HG03025 (cell line): Measurements from ENCODE around the gene COL18A1.
"Not testable (repeated sequence)": the region's sequence is repeated elsewhere in the genome, so short reads cannot be mapped to it uniquely, and the experiment has no call there.

Experiments
- ATAC-seq: cut with Tn5 transposase; IDR thresholded peaks from one replicate; pipeline ENCODE4 v1.9.1; 2021; ENCODE audit warnings: mild to moderate bottlenecking, moderate library complexity; ENCODE audit not compliant: unreplicated experiment, low FRiP score

COL18A1 gene

DNA sequence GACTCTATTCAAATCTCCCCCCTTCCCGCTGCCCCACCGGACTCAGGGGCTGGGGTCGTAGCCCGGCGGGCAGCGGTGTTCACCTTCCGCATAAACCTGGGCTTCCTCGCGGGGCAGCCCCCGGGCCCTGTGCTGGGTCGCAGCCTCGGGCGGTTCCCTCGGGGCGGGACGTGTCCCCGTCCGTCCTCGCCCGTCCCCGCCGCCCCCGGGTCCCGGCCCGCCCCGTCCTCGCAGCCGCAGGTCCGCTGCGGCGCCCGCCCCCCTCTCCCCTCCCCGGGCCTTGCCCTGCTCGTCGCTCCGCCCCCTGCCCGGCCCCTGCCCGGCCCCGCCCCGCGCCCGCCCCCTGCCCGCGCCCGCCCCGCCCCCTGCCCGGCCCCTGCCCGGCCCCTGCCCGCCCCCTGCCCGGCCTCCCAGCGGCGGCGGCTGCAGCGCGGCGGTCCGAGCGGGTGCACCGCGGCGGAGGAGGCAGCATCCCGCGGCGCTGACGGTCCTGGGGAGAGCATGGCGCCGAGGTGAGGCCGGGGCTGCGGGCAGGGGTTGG lies at the start of gene COL18A1:
TSS of gene COL18A1 (plus strand) at position 436 of the 541 bp plus-strand sequence. CDS start at position 502, 66 bp downstream.
- ATAC-seq = no peak

DNA sequence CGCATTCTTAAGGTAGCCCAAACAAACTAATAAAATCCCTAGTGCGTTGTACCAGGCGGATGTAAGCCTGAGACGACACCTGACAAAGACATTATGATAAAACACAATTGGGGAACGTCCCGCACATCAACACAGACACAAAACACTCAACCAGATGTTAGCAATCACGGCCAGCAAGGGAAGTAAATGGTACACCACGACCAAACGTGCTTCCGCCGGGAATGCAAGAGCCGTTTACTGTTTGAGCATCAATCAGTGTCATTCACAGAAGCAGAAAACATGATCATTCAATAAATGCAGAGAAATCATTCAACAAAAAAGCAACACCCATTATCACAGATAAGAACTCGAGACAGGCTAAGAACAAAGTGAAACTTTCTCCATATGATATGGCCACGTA lies 49.4 kb upstream of the COL18A1 start:
- no peak for ATAC-seq

DNA sequence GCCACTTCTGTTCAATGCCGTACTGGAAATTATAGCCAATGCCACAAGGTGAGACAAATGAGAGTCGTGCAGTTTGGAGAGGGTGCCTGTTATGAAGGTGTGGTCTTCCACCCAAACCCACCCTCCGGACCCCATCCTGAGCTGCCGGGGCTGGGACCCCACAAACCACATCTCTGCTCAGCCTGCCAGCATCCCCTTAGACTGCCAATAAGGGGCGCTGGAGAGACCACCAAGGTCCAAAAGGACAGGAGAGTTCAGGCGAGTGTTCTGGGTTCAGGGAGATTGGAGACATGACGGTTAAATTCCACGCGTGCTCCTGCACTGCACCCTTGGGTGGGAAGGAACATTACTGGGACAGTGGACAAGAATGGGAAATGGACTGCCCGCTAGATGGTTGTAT lies 48.7 kb upstream of the COL18A1 start:
- no peak for ATAC-seq

DNA sequence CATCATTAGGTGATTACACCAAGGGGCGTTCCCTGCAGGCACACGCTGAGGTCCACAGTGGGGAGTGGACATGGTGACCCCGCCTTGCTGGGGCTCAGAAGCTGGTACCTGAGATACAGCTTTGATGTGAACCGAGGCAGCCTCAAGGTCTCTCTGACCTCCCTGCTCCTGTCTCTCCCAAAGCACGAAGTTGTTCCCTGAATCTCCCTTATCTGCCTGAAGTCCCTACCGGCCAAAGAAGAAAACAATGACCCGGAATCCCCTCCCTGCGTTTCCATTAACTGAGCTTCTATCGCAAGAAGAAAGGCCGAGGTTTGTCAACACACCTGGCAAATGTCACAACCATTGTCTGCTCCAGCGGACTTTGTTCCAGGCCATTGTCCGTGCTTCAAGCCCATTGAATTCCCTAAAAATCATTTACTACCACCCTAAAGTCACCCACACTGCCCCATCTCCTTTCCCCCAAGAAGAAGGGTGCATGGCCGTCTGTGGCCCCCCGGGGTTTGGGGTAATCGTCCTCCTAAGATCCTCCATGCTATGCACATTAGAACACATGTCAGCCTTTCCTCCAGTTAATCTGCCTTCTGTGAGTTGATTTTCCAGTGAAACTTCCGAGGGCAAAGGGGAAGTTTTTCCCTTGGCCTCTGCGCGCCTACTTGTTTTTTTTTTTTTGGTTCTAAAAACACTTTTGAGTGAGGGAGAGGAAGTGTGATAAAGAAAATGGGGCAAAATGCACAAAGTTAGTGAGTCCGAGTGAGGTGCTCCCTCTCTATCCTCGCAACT lies 48.1 kb upstream of the COL18A1 start:
- ATAC-seq = no peak

DNA sequence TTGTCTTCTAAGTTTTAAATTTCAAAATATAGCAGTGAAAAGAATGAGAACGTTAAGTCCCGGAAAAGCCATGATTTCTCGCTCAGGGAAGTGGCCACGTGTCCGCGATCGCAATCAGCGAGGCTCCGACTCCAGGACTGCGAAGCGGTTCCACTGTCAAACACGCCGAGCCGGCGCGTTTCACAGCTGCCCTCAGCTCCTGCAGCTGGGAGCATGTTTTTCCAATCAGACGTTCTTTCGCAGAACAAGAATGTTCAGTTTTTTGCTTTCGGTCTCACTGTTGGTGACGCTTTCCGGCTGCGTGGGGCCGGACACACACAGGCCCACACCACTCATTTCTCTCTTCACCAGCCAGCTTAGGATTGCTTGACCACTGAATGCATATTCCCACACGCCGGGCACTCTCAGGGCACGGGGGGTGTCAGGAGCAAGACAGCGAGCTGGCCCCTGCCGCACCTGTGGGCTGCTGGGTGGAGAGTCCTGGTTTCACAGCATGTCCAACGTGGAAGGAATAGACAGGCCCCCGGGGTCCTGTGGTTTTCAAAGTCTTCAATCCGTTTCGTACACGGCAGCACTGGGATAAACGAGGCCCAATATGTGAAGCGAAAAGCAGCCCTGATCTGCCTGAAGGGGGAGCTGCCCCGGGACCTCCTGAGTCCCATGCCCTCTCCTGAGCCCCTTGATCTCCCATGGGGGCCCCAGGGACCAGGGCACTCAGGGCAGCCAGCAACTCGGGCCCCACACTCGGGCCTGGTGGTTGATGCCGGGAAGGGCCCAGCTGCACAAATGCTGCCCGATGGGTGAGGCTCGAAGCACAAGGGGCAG lies 47.3 kb upstream of the COL18A1 start:
- ATAC-seq = no peak

DNA sequence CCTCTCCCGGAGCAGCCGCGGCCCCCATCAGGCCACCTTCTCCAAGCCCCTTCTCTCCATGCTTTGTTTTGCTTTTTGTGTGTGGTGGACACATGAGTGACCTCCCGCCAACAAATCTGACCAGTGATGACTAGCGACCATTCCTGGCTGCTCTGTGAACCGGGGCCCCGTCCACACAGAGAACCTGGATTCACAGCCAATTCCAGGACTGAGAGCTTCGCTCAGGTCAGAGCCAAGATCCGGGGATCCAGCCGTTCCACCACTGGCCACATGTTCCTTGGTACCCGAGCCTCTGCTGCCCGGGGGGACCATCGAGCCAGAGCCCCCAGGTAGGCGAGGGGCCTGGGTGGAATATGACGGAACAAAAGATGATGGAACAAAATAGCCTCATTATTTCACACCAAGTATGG lies 46.7 kb upstream of the COL18A1 start:
- no peak for ATAC-seq

DNA sequence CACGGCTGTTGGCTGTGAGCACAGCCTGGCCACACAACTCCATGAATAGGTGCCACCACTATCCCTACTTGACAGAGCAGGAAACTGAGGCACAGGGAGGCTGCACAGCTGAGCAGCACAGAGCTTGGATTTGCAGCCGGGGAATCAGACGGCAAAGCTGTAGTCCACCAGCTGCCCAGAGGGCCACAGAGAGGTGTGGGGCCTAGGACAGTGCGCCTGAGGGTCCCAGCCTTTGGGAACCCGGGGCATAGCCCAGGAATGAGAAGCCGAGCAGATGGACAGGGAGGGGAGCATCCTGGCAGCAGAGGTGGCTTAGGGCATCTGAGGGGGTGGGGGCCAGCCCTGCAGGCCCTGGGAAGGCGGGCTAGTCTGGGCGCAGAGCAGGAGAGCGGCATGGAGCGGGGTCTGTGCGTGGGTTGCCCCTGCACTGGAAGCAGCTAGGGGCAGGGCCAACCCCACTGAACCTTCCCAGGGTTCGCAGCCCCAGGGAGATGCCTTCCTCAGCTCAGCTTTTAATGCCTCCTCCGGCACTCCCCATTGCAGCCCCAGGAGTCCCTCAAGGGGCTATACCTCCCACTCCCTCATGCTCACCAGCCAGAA lies 46.2 kb upstream of the COL18A1 start:
- no peak for ATAC-seq

DNA sequence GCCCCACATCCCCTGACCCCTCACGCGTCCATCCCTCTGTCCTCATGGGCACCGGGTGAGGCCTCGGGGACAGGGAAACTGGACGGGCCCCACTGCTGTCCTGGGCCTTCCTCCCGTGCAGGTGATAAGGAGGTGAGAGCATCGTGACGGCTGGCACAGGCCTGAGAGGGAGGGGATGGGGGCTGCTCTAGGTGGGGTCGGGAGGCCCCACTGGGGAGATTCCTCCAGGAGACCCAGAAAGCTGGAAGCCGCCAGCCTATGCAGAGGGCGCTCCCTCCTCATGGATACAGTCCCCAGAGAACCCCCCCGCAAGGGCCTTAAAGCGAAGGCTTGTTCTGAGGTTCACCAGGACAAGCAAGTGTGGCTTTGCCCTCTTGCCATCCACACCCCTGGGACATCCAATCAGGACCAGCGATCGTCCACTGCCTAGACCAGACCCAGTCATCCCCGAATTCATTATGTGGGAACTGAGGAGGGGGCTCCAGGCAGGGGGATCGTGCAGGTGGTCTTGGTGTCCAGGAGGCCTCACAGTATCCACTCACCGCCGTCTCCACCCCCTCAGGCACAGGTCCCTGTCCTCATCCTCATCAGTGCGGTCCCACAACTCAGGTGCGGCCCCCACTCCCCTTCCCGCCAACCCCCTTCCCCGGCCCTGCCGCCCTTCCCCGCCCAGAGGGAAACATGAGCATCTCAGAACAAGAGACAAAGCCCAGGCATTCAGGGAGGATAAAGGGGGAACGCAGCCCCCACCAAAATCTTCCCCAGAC lies 45.3 kb upstream of the COL18A1 start:
- ATAC-seq = no peak

DNA sequence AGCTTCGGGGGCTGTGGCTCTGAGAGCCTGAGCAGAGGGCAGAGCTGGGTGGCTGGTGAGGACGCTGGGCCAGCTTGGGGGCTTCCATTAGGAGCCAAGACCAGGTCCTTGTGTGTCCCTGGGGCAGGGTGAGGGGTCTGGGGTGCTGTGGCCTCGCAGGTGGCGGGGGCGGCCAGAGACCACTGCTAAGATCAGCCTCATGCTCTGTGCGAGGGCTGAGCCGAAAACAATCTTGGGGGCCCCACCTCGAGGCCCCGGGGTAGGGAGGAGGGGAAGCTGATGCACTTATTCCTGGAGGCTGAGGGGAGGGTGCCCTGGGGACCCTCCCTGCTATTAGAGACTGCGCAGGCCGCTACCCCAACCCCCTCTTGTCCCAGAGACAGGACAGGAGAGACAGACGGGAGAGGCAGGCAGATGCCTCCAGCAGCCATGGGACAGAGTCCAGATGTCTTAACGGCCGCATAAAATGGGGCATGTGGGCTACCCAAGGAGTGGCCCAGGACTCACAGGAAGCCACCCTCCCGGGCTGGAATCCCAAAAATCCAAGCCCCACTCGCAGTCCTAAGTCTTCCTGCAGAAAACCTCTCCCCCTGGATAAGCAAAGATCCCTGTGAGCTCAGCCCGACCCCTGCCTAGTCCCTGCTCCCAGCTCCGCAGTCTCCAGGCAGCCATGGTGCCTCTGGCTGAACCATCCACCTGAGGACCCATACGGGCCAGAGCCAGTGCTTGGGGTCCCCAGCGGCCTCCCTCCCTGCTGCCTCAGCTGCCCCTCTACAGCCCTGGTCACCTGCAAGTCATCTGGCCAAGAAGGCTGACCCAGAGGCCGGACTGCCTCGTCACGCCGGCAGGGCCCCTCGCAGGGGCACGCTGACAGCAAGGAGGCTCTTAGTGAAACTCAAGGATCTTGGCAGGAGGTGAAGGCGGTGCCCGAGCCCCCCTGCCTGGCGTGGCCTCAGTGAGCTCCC lies 43.6 kb upstream of the COL18A1 start:
- no peak for ATAC-seq

DNA sequence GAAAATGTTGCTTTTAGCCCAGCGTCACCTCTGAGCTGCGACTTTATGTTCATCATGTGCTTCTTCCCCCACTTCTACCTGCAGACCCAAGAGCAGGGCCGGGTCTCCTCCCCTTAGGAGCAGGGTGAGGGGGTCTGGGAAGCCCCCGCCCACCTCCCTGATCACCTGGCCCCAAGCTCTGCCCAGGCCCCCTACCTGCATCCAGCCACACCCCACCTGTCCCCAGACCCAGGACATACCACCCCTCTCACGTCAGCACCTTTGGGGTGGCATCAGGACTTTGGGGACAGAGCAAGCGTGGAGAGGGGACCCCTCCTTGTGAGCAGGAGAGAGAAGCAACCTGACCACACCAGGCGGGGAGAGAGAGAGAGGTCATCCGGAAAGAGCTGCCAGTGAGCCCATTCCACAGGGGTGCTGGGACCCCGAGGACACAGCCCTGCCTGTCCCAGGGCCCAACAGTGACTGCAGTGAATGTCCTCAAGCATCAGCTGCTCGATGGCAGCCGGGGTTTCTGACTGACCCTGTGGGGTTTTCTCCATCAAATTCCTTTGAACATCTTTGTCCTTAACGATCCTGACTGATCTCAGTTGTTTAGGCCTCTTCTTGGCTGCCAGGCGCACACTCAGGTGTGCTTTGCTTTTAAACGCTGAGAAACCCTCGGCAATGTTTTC lies 42.8 kb upstream of the COL18A1 start:
- ATAC-seq = no peak

DNA sequence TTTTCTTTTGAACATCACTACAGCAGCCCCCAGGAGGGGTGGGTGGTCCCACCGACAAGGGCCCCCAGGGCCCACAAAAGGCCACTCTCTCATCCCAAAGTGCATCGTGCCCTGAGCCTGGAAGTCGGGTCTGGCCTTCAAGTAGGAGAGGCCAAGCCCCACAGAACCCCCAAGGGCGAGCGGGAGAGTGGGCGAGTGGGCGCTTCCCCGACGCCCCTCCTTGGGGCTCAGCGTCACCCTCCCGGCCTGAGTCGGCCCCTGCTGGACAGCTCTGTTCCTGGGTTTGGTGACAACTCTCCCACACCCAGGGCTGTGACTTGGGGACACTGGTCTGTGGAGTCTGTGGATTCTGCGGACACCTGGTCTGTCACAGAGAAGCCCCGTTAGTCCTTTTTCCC lies 42.2 kb upstream of the COL18A1 start:
- no peak for ATAC-seq

DNA sequence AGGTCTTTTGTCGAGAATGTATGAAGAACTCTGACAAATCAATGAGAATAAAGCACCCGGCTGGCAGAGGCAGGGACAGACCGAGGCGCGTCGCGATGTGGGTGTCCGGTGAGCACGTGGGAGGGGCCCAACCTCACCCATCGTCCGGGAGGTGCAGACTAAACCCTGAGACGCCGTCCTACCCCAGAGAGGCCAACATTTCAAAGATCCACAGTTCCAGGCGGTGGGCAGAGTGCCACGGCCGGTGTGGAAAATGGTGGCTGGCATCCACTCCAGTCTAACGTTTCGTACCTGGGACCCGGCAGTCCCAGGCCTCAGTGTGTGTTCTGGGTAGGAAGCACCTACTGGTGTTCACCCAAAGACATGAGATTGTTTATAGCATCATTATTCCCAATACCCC lies 41.7 kb upstream of the COL18A1 start:
- ATAC-seq = not testable (repeated sequence)

DNA sequence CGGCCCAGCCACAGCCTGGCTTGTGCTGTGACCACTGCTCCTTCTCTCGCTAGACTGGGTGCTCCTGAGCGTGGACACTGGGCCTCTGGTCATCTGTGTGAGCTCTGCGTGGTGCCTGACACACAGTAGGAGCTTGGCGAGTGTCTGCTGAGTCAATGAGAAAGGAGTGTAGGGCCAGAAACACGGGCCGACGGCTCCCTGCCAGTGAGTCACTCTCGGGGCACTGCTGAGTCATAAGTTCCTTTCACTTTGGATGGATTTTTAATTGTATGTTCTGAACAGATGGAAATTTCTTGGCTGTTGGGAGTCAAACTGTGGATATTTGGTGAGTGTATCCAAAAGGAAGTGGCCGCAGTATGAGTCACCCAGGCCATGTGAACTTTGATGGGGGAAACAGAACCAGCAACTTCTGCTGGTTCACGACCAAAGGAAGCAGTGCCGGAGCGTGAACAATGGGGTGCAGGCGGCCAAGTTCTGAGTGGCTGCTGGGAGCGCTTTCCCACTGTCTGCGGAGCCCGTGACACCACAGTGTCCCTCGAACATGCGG lies 41.0 kb upstream of the COL18A1 start:
- ATAC-seq = no peak

DNA sequence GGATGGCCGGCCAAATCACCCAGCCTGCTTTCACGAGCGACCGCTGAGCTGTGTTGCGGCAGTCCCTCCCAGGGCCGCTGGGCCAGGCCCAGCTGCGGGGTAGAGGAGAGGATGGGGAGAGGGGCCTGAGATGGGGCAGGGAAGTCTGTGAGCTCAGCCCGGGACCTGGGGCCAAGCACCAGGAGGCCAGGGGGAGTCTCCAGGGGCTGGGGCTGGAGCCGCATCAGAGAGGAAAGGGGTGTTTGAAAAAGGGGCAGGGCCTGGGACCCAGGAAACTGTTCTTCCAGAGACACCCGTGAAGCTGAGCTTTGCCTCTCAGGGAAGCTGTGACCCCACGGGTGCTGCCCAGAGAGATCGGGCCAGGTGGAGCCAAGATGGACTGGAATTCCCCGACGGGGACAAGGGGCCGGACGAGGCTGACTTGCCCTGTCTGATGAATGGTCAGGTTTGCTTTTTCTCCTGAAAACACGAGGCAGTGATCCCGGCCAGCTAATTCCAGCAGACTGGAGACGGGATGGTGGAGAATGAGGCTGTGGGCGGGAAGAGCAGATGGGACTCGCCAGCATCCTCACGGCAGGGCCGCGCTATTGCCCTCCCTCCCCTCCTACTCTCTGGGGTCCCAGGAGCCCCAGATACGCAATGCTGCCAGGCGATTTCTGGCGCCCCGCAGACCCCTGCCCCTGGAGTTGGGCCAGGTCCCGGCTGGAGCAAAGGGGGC lies 40.3 kb upstream of the COL18A1 start:
- no peak for ATAC-seq

DNA sequence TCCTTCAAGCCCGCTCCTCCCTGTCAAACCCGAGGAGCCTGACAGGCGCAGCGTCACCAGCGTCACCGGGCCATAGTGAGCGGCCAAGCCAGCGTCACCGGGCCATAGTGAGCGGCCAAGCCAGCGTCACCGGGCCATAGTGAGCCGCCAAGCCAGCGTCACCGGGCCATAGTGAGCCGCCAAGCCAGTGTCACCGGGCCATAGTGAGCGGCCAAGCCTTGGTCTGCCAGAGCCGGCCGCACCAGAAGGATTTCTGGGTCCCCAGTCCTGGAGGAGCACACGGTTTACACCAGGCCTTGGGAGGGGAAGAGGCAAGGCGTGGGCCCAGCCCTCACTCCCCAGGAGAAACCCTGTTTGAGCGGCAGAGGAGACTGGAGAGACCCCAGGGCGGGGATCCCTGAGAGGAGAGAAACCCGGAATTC lies 39.8 kb upstream of the COL18A1 start:
- ATAC-seq = no peak

DNA sequence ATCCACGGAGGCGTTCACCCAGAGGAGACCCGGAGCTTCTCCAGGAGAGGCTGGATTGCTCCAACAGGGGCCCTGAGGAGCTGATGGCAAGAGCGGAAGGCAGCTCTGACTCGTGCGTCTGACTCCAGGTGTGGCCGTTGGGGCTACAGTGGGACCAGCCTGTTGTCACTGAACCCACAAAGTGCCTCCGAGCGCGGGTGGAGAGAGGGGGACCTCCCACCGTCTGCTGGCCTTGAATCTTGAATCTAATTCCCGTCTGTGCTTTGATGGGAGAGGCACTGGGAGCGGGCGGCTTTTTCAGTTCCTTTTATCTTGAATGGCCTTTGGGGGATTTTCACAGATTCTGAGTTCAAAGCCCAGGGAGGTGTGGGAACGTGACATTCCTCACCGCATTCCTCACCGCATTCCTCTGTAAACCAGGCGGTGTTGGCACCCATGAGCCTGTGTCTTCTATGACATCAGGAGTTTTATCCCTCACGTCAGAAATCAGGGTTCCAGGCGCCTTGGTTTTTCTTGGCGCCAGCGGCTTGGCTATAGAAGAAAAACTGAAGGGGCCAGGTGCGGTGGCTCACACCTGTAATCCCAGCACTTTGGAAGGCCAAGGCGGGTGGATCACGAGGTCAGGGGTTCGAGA lies 39.2 kb upstream of the COL18A1 start:
- ATAC-seq = no peak

DNA sequence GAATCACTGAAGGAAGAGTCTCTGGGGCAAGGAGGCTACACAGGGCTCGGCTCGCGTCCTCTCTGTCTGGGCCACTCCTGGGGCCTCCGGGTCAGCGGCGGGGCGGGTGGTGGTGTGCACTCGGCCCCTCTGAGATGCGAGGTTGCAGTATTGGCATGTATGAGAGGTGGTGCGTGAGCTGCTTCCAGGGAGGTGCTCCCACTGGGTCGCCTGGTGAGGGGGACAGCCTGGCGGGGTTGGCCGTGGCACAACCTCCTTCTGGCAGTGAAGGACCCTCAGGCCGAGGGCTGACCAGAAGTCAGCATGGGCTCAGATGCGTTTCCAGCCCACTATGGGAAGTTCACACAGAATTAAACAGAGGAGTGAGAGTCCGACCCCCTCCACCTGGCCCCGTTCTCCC lies 38.5 kb upstream of the COL18A1 start:
- ATAC-seq = no peak
